ENCODE data around the gene TEDDM1.
A peak's percentile ranks its signal among the peaks of the same experiment; 100 is the strongest.

Gene TEDDM1

GRCh38 chr1:182406012-182406411, 5.5 kb upstream of the TEDDM1 start:
- no peak for ATAC-seq

- ATAC-seq: no peak
Measured at GRCh38 chr1:182405578-182405977, 5.1 kb upstream of the TEDDM1 start.

- no peak for ATAC-seq
Measured at GRCh38 chr1:182404781-182405180, 4.3 kb upstream of the TEDDM1 start.

GRCh38 chr1:182397653-182398393, 2.6 kb downstream of the TEDDM1 start:
- no peak for ATAC-seq

GRCh38 chr1:182395906-182396305, 4.6 kb downstream of the TEDDM1 start:
- ATAC-seq: no peak

DNA sequence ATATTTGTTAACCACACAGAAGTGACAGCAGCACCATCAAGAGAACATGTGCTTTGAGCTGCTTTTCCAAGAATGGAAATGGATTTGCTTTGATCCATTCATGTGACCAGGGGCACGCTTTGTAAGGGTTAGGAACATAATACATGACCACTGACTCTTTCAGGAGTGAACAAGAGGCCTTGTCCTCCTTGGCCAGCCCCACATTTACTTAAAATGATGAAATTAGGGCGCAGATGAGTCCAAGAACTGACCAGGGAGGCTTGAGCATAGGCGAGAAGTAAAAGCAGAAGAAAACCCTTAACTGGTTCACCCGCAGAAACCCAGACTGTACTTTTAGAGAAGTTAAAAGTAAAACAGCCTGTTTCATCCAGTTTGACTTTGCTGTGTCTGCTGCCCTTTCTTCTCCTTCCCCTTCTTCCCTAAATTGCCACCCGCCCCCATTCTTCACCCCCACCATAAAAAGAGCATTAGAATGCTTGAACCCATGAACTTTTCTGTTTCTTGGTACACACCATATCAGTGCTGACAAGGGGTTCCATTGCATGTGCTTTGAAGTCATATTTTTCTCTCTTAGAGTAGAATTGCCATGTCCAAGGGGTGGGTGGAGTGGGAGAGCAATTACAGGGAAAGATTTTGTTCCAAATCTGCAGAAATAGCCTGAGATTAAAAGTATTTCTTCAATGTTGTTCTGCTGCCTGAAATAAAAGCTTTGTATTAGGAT, 6.3 kb downstream of the TEDDM1 start:
- no peak for ATAC-seq

- no peak for ATAC-seq
Measured at GRCh38 chr1:182392050-182393028, 8.1 kb downstream of the TEDDM1 start.

DNA sequence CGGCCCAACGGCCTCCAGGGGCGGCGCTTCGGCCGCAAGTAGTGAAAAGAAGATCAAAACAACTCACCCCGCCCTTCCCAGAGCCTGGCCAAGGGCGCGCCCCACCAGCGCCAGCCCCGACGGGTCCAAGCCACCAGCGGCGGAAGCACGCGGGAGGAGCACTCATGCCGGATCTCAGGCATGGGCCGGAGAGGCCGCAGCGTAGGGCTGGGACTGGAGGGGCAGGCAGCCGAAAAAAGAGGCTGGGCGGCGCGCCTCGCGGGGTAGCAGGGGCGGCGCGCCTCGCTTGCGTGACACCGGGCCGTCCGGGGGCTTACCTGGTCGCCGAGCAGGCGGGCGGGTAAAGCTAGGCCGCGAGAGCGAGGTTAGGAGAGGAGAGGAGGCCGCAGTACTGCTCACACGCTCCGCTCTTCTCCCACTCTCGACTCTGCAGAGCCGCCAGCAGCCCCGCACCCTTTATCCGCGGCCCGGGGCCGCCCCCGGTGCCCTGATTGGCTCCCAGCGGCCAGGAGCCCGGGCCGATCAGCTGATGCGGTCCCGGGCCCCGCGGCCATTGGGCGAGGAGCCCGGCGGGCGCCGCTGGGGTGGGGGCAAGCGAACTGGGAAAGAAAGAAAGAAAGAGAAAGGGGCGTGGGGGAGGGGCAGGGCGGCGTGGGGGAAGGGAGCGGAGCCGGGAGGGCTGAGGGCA, 9.0 kb downstream of the TEDDM1 start, which contains the start of gene GLUL:
Gene GLUL (minus strand): TSS at position 429 of the 688 bp plus-strand sequence. CDS start 3,053 bp downstream, outside the sequence.
- ATAC-seq: peak; percentile 79 to 83

DNA sequence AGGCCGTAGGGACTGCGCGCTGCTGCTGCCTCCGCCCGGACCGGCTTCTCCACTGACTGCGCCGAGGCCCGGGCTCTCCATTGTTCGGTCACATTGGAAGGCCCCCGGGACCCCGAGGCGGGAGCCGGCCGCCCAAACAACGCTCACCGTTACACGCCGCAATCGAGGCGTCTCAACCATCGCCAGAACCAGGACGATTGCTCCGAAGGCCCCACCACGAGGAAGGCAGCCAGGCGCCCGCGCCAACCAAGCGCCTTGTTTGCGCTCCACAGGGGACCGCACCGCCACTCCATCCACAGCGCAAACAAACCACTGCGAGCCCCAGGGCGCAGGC, 9.5 kb downstream of the TEDDM1 start:
- peak in 1 of 2 donors; percentile 7 for ATAC-seq

- no peak for ATAC-seq
Measured at GRCh38 chr1:182389619-182390047, 10.8 kb downstream of the TEDDM1 start.

DNA sequence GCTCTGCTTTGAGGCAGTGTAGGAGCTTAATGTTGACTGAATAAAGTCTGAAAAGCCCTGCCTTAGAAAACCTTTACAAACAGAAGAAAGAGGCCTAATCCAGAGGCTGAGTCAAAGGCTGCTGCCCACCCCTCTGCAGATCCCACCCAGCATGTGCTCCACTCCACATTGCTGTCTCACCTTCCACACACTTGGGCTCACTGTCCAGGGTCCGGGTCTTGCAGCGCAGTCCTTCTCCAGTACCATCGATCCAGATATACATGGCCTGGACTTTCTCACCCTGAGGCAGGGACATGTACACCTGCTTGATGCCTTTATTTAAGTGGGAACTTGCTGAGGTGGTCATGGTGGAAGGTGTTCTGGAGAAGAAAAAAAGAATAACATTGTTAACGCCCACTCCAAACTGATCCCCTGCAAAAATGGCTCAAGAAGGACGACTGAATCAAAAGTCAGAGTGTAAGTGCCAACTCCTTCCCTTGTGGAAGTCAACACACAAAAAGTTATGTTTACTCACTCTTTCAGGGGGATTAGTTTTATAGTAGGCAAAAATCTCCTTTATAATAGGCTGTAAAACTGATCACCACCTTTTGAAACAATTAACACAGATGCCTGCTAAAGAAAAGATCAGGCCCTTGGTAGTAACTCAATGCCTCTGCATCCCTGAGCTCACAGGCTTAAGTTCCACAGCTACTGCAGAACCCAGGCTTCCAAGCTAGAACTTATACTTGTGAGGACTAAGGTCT, 11.9 kb downstream of the TEDDM1 start:
- no peak for ATAC-seq

GRCh38 chr1:182387566-182387965, 12.9 kb downstream of the TEDDM1 start:
- ATAC-seq: no peak

GRCh38 chr1:182386980-182387379, 13.5 kb downstream of the TEDDM1 start:
- no peak for ATAC-seq

DNA sequence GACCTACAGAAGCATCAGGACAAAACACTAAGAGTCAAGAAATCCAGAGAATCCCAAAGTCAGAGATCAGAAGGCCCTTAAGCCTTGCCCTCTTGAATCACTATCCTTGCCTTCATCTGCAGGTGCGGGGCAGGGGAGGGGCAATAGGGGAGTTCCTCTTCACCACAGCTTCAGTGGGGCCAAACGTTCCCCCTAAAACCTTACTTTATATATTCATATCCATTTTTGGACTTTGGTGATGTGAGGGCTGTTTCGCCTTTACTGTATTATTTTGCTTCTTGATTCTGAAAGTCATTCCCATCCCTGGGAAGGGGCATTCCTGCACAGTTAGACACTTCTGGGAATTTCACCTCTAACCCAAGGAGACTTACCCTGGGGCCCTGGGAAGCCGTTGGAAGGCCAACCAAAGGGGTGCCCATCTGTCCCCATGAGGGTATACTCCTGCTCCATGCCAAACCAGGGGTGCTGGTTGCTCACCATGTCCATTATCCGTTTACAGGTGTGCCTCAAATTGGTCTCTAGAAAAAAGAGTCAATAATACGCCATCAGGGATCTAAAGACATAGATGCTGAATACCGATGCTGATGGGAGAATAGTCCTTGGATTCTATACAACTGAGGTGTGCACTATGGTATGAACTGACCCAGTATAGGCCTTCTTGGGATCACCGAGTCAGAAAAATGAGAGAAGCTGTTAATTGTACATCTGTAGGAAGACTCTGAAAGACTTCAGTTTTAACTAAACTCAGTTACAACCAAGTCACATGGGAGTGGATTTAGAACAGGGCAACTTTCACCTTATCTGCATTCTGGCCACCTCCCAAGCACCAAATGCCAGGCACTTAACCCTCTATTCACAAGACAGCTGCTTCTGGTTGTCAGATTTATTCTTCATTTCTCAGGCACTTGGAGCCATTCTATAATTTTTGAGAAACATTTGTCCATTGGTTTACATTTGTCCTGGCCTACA, 14.3 kb downstream of the TEDDM1 start:
- no peak for ATAC-seq

- no peak for ATAC-seq
Measured at GRCh38 chr1:182384387-182384960, 16.0 kb downstream of the TEDDM1 start.

DNA sequence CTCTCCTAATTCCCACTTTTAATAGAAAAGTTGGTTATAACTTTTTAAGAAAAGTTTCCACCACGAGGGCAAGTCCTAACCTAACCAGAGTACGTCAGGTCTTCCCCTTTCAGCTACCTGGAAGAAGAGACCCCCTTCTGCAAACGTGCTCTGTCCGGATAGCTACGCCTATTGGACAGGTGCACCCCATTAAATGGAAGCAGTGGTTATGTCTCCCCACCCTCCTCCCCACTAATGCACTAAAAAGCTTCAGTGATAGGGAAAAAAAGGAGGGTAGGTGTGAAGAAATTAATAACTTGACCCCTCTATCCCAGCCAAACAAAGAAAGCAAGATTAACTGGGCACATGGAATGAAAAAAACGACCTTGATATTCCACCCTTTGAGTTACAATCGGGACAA, 16.5 kb downstream of the TEDDM1 start:
- ATAC-seq: no peak

DNA sequence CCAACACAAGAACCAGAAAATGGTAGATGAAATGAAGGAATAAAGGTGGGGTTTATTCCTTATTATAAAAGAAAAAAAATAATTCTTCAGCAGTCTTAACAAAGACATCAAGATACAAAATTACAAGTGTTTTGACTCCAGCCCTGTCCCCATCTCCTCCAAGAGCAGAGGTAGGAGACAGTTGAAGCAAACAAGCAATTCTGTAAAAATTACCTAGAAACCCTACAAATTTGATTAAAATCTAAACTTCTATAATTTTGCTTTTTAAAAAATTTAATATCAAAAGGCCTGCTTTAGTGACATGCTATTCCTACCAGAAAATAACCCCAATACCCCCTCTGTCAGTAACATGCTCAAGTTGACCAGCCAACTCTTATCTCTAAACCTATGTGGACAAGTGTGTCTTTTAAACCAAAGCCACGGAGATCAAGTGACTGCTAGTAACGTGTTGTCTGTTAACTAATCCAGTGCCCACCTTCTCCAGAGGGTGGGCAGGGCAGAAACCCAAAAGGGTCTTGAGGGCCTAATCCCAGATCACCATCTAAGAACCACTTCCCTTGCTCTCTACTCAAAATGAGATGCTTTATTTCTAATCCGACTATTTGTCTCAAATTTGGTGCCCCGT, 17.3 kb downstream of the TEDDM1 start:
- ATAC-seq: no peak

DNA sequence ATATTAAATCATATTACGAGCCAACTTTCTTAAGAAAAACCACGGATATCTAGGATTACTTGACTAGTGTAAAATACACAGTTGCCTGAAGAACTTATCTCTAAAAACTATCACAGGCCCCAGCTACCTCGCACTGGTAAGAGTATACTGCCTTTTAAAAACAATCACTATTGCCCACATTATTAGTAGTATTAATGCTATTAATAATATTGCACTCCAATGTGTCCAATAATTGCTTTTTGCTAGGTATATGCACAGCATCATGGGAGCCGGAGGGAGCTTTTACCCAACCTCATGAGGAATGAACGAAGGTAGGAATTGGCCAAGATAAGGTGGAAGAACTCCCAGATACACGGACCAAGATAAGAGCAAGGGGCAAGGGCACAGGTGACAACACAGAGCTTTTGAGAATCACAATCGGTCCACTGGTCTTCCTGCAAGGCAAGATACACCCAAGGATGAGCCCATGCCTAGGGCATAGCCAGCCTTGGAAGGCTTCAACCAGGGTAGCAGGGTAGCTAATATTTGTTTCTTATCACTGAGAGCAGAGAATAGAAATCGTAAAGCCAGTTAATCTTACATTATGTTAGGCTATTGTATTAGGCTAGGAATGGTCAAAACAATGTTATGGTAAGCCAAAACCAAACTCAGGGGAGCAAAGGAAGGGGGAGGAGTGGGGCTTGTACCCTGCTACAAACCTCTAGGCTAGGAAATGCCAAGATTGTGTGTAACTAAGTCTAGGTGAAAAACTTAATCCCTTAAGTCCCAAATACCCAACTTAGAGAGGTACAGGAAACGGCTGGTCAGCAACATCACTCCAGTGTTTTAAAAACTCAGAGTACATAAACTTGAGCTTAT, 18.3 kb downstream of the TEDDM1 start:
- no peak for ATAC-seq

- no peak for ATAC-seq
Measured at GRCh38 chr1:182380199-182380598, 20.3 kb downstream of the TEDDM1 start.

All from activated CD4-positive, CD25-positive, alpha-beta regulatory T cell treated with anti-CD3 and anti-CD28 coated beads, Interleukin-2, amount 50 U/mL, for 24 hours (primary cell).